22Rv1 (cell line): Measurements from ENCODE around the gene ATP1B3.
"Not testable (repeated sequence)": the region's sequence is repeated elsewhere in the genome, so short reads cannot be mapped to it uniquely, and the experiment has no call there.

ENCODE experiments used
- H3K27ac ChIP-seq: fragments of 450-650 bp; 2 replicates; pipeline ENCODE4 v1.5.1; 2017
- CTCF ChIP-seq: fragments of 450-650 bp; IDR thresholded peaks from 2 replicates; pipeline ENCODE4 v1.5.1; 2017; ENCODE audit warnings: mild to moderate bottlenecking
- ZFX ChIP-seq: fragments of 450-650 bp; IDR thresholded peaks from 2 replicates; pipeline ENCODE4 v1.6.1; 2017; ENCODE audit warnings: antibody characterized with exemption, borderline replicate concordance

ATP1B3 gene

GRCh38 chr3:141963301-141963700 is 86.9 kb downstream of the ATP1B3 start:
- no peak overlapping the region for H3K27ac ChIP-seq
- TF ChIP-seq CTCF (no peak), ZFX (no peak)

GRCh38 chr3:141965471-141965870 is 89.0 kb downstream of the ATP1B3 start:
- TF ChIP-seq ZFX (no peak), CTCF (no peak)
- no peak overlapping the region for H3K27ac ChIP-seq

- H3K27ac ChIP-seq, result no peak overlapping the region
- no peak for TF ChIP-seq CTCF
- no peak for TF ChIP-seq ZFX
These were observed 93.3 kb downstream of the ATP1B3 start for GRCh38 chr3:141969711-141970110.

DNA sequence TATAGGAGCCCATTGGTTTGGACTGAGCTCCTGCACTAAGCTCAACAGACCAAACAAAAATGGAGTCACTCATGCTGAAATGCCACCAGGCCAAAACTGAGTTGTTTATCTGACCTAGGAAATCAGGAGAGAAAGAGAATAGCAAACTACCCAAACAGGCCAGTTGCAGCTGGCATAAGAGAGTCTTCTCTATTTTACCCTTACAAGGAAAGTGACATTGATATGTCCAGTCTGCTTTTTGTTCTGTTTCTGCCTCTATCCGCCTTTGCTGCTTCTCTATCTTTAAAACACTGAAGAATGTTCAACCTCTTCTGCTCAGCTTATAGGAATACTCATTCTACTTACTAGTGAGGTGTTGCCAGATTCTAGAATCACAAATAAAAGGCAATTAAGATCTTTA is 95.1 kb downstream of the ATP1B3 start:
- H3K27ac ChIP-seq, result no peak overlapping the region

DNA sequence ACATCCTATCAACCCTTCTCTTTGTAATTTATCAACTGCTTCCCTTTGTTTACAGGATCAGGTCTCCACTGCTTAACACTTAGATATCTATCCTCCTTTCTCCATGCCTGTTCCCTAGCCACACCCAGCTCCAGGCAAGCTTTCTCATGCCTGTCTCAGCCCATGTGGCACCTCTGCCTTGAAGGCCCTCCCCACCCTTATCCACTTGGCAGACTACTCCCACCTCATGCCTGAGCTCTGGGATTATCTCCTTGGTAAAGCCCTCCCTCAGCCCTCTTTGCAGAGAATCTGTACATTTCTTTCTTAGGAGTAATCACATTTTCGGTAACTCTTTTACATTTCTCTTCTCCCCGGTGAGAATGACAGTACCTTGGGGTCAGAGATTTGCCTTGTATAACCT is 96.0 kb downstream of the ATP1B3 start:
- TF ChIP-seq CTCF (no peak), ZFX (no peak)
- no peak overlapping the region for H3K27ac ChIP-seq

More for the DNA sequence above, 95.1 kb downstream of the ATP1B3 start:
- TF ChIP-seq CTCF (no peak), ZFX (no peak)

DNA sequence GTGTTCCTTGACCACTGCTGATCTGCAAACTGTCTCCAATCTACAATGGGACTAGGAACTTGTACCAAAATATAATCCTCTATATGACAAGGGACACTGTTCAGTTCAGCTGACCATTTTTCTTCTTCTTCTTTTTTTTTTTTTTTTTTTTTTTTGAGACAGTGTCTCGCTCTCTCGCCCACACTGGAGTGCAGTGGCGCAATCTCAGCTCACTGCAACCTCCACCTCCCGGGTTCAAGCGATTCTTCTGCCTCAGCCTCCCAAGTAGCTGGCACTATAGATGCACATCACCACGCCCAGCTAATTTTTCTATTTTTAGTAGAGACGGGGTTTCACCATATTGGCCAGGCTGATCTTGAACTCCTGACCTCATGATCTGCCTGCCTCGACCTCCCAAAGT is 98.3 kb downstream of the ATP1B3 start:
- not testable (repeated sequence) for H3K27ac ChIP-seq
